Vagina (tissue), 2 donors: ENCODE results near the gene ITGB4.

Experiments
- POLR2A ChIP-seq, 2 donors: fragments of 450-650 bp; IDR thresholded peaks; one replicate each; pipeline ENCODE4 v1.6.1; 2017; ENCODE audit warnings: antibody characterized with exemption in 2 of 2, mild to moderate bottlenecking in 2 of 2, moderate library complexity in 2 of 2
- POLR2AphosphoS5 ChIP-seq, 2 donors: sonication (generic); formaldehyde crosslinking; IDR thresholded peaks; one replicate each; pipeline ENCODE4 v1.9.0; 2017; ENCODE audit warnings: antibody characterized with exemption in 2 of 2, mild to moderate bottlenecking in 2 of 2, low read depth in 1 of 2; ENCODE audit not compliant: insufficient read depth in 1 of 2

GRCh38 chr17:75737133-75737962, 16.1 kb downstream of the ITGB4 start:
- no peak for TF ChIP-seq POLR2A (IDR thresholded peaks at IDR 0.05)
- TF ChIP-seq POLR2AphosphoS5 (IDR thresholded peaks at IDR 0.05; ENCODE audit: insufficient read depth in 1 of 2, low read depth in 1 of 2), result no peak
